OCI-LY1 (cell line): Measurements from ENCODE around the gene PGK2.

Experiments
- EZH2 ChIP-seq: fragments of 200-600 bp; sonication (generic), shearing (Covaris generic); IDR thresholded peaks from 2 replicates; pipeline ENCODE4 v1.8.0; 2017; ENCODE audit warnings: borderline replicate concordance, mixed run types, mild to moderate bottlenecking, antibody characterized with exemption, low read length, moderate library complexity, mixed read lengths
- TF ChIP-seq, protein P1 (sequence below): fragments of 200-600 bp; sonication (generic), shearing (Covaris generic); IDR thresholded peaks from 2 replicates; pipeline ENCODE4 v1.5.1; 2017; ENCODE audit warnings: mild to moderate bottlenecking, antibody characterized with exemption, low read length, moderate library complexity, mixed read lengths

GRCh38 chr6:49766762-49767161 lies 20.3 kb downstream of the PGK2 start:
- TF ChIP-seq, protein P1, sequence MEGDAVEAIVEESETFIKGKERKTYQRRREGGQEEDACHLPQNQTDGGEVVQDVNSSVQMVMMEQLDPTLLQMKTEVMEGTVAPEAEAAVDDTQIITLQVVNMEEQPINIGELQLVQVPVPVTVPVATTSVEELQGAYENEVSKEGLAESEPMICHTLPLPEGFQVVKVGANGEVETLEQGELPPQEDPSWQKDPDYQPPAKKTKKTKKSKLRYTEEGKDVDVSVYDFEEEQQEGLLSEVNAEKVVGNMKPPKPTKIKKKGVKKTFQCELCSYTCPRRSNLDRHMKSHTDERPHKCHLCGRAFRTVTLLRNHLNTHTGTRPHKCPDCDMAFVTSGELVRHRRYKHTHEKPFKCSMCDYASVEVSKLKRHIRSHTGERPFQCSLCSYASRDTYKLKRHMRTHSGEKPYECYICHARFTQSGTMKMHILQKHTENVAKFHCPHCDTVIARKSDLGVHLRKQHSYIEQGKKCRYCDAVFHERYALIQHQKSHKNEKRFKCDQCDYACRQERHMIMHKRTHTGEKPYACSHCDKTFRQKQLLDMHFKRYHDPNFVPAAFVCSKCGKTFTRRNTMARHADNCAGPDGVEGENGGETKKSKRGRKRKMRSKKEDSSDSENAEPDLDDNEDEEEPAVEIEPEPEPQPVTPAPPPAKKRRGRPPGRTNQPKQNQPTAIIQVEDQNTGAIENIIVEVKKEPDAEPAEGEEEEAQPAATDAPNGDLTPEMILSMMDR, result no peak
- TF ChIP-seq EZH2, result no peak
